Measurements from ENCODE around the gene PCDHGA1. TPM values are rescaled to one million over a fixed set of nuclear protein-coding genes. Genes with fewer than 3 reads are reported as not detected.
"Not testable (repeated sequence)": the region's sequence is repeated elsewhere in the genome, so short reads cannot be mapped to it uniquely, and the experiment has no call there.

The PCDHGA1 gene
- total and polyA plus RNA-seq, 9 of the 15 experiments (the other 6 are each of a cell fraction or from before 2014, with no cell fraction given), result 0.05 to 0.26 (median 0.18) TPM; not detected in 2

GRCh38 chr5:141328231-141328630 lies 2.1 kb upstream of the PCDHGA1 start:
- in situ Hi-C loops (cut with MboI), result no loop called here
- intact Hi-C loops (cut with micrococcal nuclease), result loop anchor here (5.0 to 10.0 kb wide), 2 partner anchors 44 to 113 kb away; partner anchors contain the start of genes PCDHB13, PCDHGA6 and PCDHGB3
- Histone ChIP-seq H4K20me1 (replicated peaks; ENCODE audit: control insufficient read depth, insufficient read depth, low read length) (no peaks in the 10 kb centered on the region), H3K27me3 (ENCODE audit: control insufficient read depth in 2 of 2, insufficient read depth in 2 of 2, low read length in 2 of 2) (peaks cover 0 to 6% of the 10 kb centered on the region in 2 experiments; a peak in 3 of 5 replicates), H3K9me1 (ENCODE audit: control insufficient read depth, insufficient read depth, low read length) (no peaks in the 10 kb centered on the region), H3K4me2 (ENCODE audit: insufficient read depth, low read length) (no peak overlapping the region), H3K27ac (ENCODE audit: extremely low read depth, low read depth, low read length) (no peak overlapping the region), H3K36me3 (ENCODE audit: control insufficient read depth, insufficient read depth, low read length) (no peaks in the 10 kb centered on the region), H3K9ac (ENCODE audit: insufficient read depth in 1 of 2, low read depth in 2 of 2, low read length in 2 of 2) (no peak overlapping the region), H3K4me1 (replicated peaks in 1 of 2; ENCODE audit: control insufficient read depth in 2 of 2, insufficient read depth in 2 of 2, low read length in 2 of 2) (no peaks in the 10 kb centered on the region; a peak in 1 of 5 replicates), H3K79me2 (ENCODE audit: control insufficient read depth, insufficient read depth, low read length) (no peaks in the 10 kb centered on the region), H3K4me3 (no peak overlapping the region), H2AFZ (ENCODE audit: low read depth, low read length) (no peak overlapping the region), H3K9me3 (replicated peaks; ENCODE audit: control insufficient read depth, insufficient read depth, low read depth, low read length) (no peaks in the 10 kb centered on the region)
- TF ChIP-seq ESRRA (IDR thresholded peaks at IDR 0.05; ENCODE audit: borderline replicate concordance, low read depth) (no peak), CBFB (CRISPR knock-in tag; IDR thresholded peaks at IDR 0.05) (0 out of 2 replicates have a peak, but pooled peaks have one; percentile 37), ETV5 (CRISPR knock-in tag; IDR thresholded peaks at IDR 0.05; ENCODE audit: low read depth) (no peak)
- WGBS (ENCODE audit: insufficient coverage, low coverage, missing lambda C conversion rate), result 15% methylated on average over 8 of the region's 8 CpGs
- POLR2A ChIA-PET, result interaction anchor here (1.2 kb wide), 1 partner anchor 8 kb away, joined by 5 read pairs; the partner anchor contains the start of gene TAF7
- CTCF ChIA-PET (ENCODE audit: low intra/inter-chr PET ratio), result no interaction called here
- no TSS peak for BruUV-seq (replicated peaks)
- DNase-seq (ENCODE audit: extremely low read depth in 1 of 4, low spot score in 3 of 4) (no peak), FAIRE-seq (no peak), ATAC-seq (no peak)

GRCh38 chr5:141332571-141332970 lies 2.3 kb downstream of the PCDHGA1 start:
- H3K9me3 ChIP-seq (replicated peaks; ENCODE audit: control insufficient read depth, insufficient read depth, low read depth, low read length); H3K4me3 ChIP-seq; H4K20me1 ChIP-seq (replicated peaks; ENCODE audit: control insufficient read depth, insufficient read depth, low read length); FAIRE-seq; H3K79me2 ChIP-seq (ENCODE audit: control insufficient read depth, insufficient read depth, low read length); H2AFZ ChIP-seq (ENCODE audit: low read depth, low read length); intact Hi-C loops (cut with micrococcal nuclease); CTCF ChIA-PET (ENCODE audit: low intra/inter-chr PET ratio); H3K4me1 ChIP-seq (replicated peaks in 1 of 2; ENCODE audit: control insufficient read depth in 2 of 2, insufficient read depth in 2 of 2, low read length in 2 of 2); POLR2A ChIA-PET; H3K36me3 ChIP-seq (ENCODE audit: control insufficient read depth, insufficient read depth, low read length); H3K9me1 ChIP-seq (ENCODE audit: control insufficient read depth, insufficient read depth, low read length); BruUV-seq (replicated peaks); DNase-seq (ENCODE audit: extremely low read depth in 1 of 4, low spot score in 3 of 4); H3K27ac ChIP-seq (ENCODE audit: extremely low read depth, low read depth, low read length); ATAC-seq; H3K4me2 ChIP-seq (ENCODE audit: insufficient read depth, low read length); H3K9ac ChIP-seq (ENCODE audit: insufficient read depth in 1 of 2, low read depth in 2 of 2, low read length in 2 of 2); H3K27me3 ChIP-seq (ENCODE audit: control insufficient read depth in 2 of 2, insufficient read depth in 2 of 2, low read length in 2 of 2); in situ Hi-C loops (cut with MboI): not testable (repeated sequence)
- 0 out of 2 replicates have a peak, but pooled peaks have one; percentile 27 for TF ChIP-seq ZBTB33 (CRISPR knock-in tag; IDR thresholded peaks at IDR 0.05)
- 68% methylated on average over 16 of the region's 39 CpGs for WGBS (ENCODE audit: insufficient coverage, low coverage, missing lambda C conversion rate)

Measured in K562 (cell line).